Astrocyte (in vitro differentiated cells and primary cell): ENCODE data around the gene ADAM19. TPM values are rescaled to one million over a fixed set of nuclear protein-coding genes. Genes with fewer than 3 reads are reported as not detected.

Source experiments
- DNase-seq: peaks from one replicate; pipeline ENCODE4 v3.0.0-alpha.2; 2010; ENCODE audit warnings: low read depth
- FAIRE-seq: peaks from 2 replicates; lab custom pipeline; 2011; peaks lifted over from hg19 to GRCh38; lab: Jason Lieb, UNC
- H2AFZ ChIP-seq: 2 replicates; pipeline ENCODE4 v1.6.0; 2012; ENCODE audit warnings: low read depth, low read length, inconsistent platforms
- H3K27ac ChIP-seq: 2 replicates; pipeline ENCODE4 v1.5.1; 2011; ENCODE audit warnings: low read depth, low read length, inconsistent platforms
- H3K27me3 ChIP-seq: 2 replicates; pipeline ENCODE4 v1.6.0; 2011; ENCODE audit warnings: low read length, inconsistent platforms; ENCODE audit not compliant: insufficient read depth
- H3K36me3 ChIP-seq: 2 replicates; pipeline ENCODE4 v1.5.1; 2011; ENCODE audit warnings: low read length, inconsistent platforms; ENCODE audit not compliant: insufficient read depth
- H3K4me1 ChIP-seq: 2 replicates; pipeline ENCODE4 v1.5.1; 2011; ENCODE audit warnings: low read length, inconsistent platforms; ENCODE audit not compliant: insufficient read depth
- H3K4me2 ChIP-seq: 2 replicates; pipeline ENCODE4 v1.6.0; 2012; ENCODE audit warnings: low read length, inconsistent platforms
- H3K4me3 ChIP-seq: 2 replicates; pipeline ENCODE4 v1.5.1; 2011; ENCODE audit warnings: low read depth, mild to moderate bottlenecking, low read length, inconsistent platforms; ENCODE audit not compliant: insufficient read depth
- H3K79me2 ChIP-seq: 2 replicates; pipeline ENCODE4 v1.6.0; 2012; ENCODE audit warnings: mild to moderate bottlenecking, low read length, inconsistent platforms; ENCODE audit not compliant: insufficient read depth
- H3K9ac ChIP-seq: 2 replicates; pipeline ENCODE4 v1.6.0; 2012; ENCODE audit warnings: mild to moderate bottlenecking, low read length, inconsistent platforms
- H3K9me3 ChIP-seq: 2 replicates; pipeline ENCODE4 v1.5.1; 2012; ENCODE audit warnings: low read depth, mild to moderate bottlenecking, low read length, inconsistent platforms; ENCODE audit not compliant: insufficient read depth
- H4K20me1 ChIP-seq: 2 replicates; pipeline ENCODE4 v1.6.0; 2012; ENCODE audit warnings: low read length, inconsistent platforms; ENCODE audit not compliant: insufficient read depth
- H3K27ac Mint-ChIP-seq: one replicate; pipeline ENCODE4 v1.8.0; 2021; ENCODE audit warnings: mild to moderate bottlenecking, mixed read lengths; ENCODE audit not compliant: unreplicated experiment
- H3K27me3 Mint-ChIP-seq: one replicate; pipeline ENCODE4 v1.8.0; 2021; ENCODE audit warnings: low read depth, mixed read lengths; ENCODE audit not compliant: unreplicated experiment
- H3K36me3 Mint-ChIP-seq: one replicate; pipeline ENCODE4 v1.8.0; 2021; ENCODE audit warnings: low read depth, mixed read lengths; ENCODE audit not compliant: unreplicated experiment
- H3K4me1 Mint-ChIP-seq: one replicate; pipeline ENCODE4 v1.8.0; 2021; ENCODE audit warnings: low read depth, mixed read lengths; ENCODE audit not compliant: unreplicated experiment
- H3K4me3 Mint-ChIP-seq: one replicate; pipeline ENCODE4 v1.8.0; 2021; ENCODE audit warnings: mild to moderate bottlenecking, moderate library complexity, mixed read lengths; ENCODE audit not compliant: unreplicated experiment
- H3K9me3 Mint-ChIP-seq: one replicate; pipeline ENCODE4 v1.8.0; 2021; ENCODE audit warnings: mild to moderate bottlenecking, mixed read lengths; ENCODE audit not compliant: unreplicated experiment
- EZH2 ChIP-seq: IDR thresholded peaks from 2 replicates; pipeline ENCODE4 v1.6.1; 2012; ENCODE audit warnings: mild to moderate bottlenecking, low read length, inconsistent platforms; ENCODE audit not compliant: insufficient read depth
- total RNA-seq: library from RNA; stranded (reverse); gene quantifications from 2 replicates; pipeline ENCODE4 v1.2.1, GENCODE V29; 2021
- TF ChIP-seq, protein P1 (sequence below): IDR thresholded peaks from 2 replicates; pipeline ENCODE4 v1.5.1; 2011; ENCODE audit warnings: low read depth, mild to moderate bottlenecking, inconsistent platforms, low read length, moderate library complexity; ENCODE audit not compliant: insufficient read depth

ADAM19 gene
- total RNA-seq, 1 donor from 2014 or later: 316 TPM

DNA sequence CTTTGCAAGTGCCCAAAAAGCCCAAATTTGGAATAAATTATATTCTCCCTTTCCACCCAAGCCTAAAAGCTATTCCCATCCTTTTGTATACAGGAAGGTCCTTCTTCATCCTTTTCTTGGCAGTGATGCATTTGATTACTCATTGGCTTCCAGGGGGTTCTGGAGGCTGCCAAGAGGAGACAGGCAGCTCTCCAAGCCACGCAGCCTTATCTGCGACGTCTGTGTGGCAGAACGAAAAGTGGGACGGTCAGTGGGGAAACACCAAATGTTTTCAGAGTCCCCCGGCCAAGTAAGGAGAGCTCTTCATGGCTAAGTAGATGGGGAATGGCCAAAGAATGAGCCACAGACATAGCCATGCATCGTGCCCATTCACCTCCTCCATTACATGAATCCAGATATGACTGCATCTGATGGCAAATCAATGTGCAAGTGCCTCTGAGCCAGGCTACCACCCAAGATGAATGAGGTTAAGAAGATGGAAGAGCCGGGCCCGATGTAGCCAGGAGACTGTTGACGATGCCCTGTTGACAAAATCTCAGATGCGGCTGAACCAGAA lies 12.1 kb downstream of the ADAM19 start:
- Mint-ChIP-seq H3K27ac (no peak overlapping the region), H3K36me3 (peaks cover 55% of the 10 kb centered on the region), H3K4me3 (no peak overlapping the region), H3K27me3 (no peaks in the 10 kb centered on the region), H3K9me3 (no peaks in the 10 kb centered on the region), H3K4me1 (peaks cover 44% of the 10 kb centered on the region)
- Histone ChIP-seq H4K20me1 (peaks cover 77% of the 10 kb centered on the region), H3K36me3 (peaks cover 64% of the 10 kb centered on the region), H2AFZ (no peak overlapping the region), H3K79me2 (peaks cover 94% of the 10 kb centered on the region), H3K4me3 (no peak overlapping the region), H3K9ac (peak overlapping the region; percentile 66), H3K4me2 (peak overlapping the region; percentile 53), H3K27me3 (no peaks in the 10 kb centered on the region), H3K27ac (peak overlapping the region; percentile 84), H3K4me1 (peaks cover 66% of the 10 kb centered on the region), H3K9me3 (no peaks in the 10 kb centered on the region)
- TF ChIP-seq, protein P1, sequence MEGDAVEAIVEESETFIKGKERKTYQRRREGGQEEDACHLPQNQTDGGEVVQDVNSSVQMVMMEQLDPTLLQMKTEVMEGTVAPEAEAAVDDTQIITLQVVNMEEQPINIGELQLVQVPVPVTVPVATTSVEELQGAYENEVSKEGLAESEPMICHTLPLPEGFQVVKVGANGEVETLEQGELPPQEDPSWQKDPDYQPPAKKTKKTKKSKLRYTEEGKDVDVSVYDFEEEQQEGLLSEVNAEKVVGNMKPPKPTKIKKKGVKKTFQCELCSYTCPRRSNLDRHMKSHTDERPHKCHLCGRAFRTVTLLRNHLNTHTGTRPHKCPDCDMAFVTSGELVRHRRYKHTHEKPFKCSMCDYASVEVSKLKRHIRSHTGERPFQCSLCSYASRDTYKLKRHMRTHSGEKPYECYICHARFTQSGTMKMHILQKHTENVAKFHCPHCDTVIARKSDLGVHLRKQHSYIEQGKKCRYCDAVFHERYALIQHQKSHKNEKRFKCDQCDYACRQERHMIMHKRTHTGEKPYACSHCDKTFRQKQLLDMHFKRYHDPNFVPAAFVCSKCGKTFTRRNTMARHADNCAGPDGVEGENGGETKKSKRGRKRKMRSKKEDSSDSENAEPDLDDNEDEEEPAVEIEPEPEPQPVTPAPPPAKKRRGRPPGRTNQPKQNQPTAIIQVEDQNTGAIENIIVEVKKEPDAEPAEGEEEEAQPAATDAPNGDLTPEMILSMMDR: no peak
- TF ChIP-seq EZH2: no peak
- FAIRE-seq: peak; percentile 82
- peak; percentile 98 for DNase-seq

DNA sequence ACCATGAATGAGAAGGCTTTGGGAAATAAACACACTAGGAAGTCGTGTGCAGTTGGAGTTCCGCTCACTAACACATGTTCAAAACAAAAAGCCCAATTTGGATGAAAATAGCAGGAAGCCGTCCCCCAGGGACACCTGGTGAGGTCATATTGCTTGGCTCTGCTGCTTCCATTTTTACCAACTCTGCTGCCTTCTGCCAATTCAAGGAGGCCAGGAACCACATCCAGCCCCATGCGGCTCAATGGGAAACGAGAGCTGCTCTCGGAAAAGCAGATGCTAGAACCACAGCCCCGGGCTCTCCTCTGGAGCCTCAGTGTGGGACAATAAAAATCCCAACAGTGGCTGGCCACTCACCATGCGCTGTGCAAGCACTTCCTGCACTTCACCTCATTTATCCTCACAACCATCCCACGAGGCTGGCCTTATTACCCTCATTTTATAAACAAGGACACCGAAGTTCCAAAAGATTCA lies 13.4 kb downstream of the ADAM19 start:
- no peak overlapping the region for H2AFZ ChIP-seq
- no peaks in the 10 kb centered on the region for H3K9me3 Mint-ChIP-seq
- no peak for TF ChIP-seq EZH2
- TF ChIP-seq, protein P1: no peak
- H3K79me2 ChIP-seq: peaks cover 95% of the 10 kb centered on the region
- peak overlapping the region; percentile 53 for H3K4me2 ChIP-seq
- H3K4me3 Mint-ChIP-seq: no peak overlapping the region
- no peak overlapping the region for H3K4me3 ChIP-seq
- peak overlapping the region; percentile 66 for H3K9ac ChIP-seq
- peaks cover 52% of the 10 kb centered on the region for H3K36me3 Mint-ChIP-seq
- H3K27me3 Mint-ChIP-seq: no peaks in the 10 kb centered on the region
- H3K27ac ChIP-seq: peak overlapping the region; percentile 84
- no peak for FAIRE-seq
- no peaks in the 10 kb centered on the region for H3K9me3 ChIP-seq
- H3K27ac Mint-ChIP-seq: peak overlapping the region; percentile 1
- H3K4me1 Mint-ChIP-seq: peaks cover 55% of the 10 kb centered on the region
- H3K4me1 ChIP-seq: peaks cover 78% of the 10 kb centered on the region
- no peaks in the 10 kb centered on the region for H3K27me3 ChIP-seq
- peaks cover 60% of the 10 kb centered on the region for H3K36me3 ChIP-seq
- DNase-seq: no peak
- H4K20me1 ChIP-seq: peaks cover 79% of the 10 kb centered on the region

DNA sequence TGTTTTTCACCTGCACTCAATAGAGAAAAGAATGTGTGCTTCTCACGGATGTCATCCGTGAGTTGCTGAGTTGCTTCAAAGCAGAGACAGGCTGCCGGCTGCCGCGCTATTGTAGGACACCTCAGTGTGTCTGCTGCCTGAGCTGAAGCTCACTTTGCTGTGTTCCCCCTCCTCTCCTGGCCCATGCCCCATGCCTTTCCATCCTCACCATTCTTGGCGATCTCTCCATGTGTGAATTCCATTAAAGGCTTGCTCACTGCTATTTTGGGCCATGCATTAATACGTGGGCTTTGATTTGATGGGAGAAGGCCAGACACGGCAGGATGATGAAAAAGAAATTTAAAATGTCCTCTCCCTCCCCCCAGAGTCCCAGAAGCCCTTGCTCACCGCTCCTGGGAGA lies 14.5 kb downstream of the ADAM19 start:
- H3K4me2 ChIP-seq: peak overlapping the region; percentile 53
- TF ChIP-seq EZH2: no peak
- TF ChIP-seq, protein P1: no peak
- H3K9ac ChIP-seq: peak overlapping the region; percentile 66
- Mint-ChIP-seq H3K4me3 (no peak overlapping the region), H3K27me3 (no peaks in the 10 kb centered on the region), H3K4me1 (peaks cover 63% of the 10 kb centered on the region), H3K9me3 (no peaks in the 10 kb centered on the region), H3K36me3 (peaks cover 45% of the 10 kb centered on the region), H3K27ac (no peak overlapping the region)
- H3K27ac ChIP-seq: peak overlapping the region; percentile 84
- peaks cover 81% of the 10 kb centered on the region for H3K4me1 ChIP-seq
- DNase-seq (peak; percentile 77), FAIRE-seq (no peak)
- H2AFZ ChIP-seq: no peak overlapping the region
- no peak overlapping the region for H3K4me3 ChIP-seq
- H3K27me3 ChIP-seq: no peaks in the 10 kb centered on the region
- H3K79me2 ChIP-seq: peaks cover 94% of the 10 kb centered on the region
- H3K36me3 ChIP-seq: peaks cover 58% of the 10 kb centered on the region
- peaks cover 80% of the 10 kb centered on the region for H4K20me1 ChIP-seq
- H3K9me3 ChIP-seq: no peaks in the 10 kb centered on the region
